B cell (primary cell): ENCODE measurements around the gene OR1Q1. TPM values are rescaled to one million over a fixed set of nuclear protein-coding genes. Genes with fewer than 3 reads are reported as not detected.

Experiments
- ATAC-seq: fragments of 200-7000 bp; cut with Tn5 transposase; one replicate; pipeline ENCODE4 v1.10.0; 2021; ENCODE audit warnings: low read depth, mild to moderate bottlenecking, moderate number of reproducible peaks, moderate library complexity
- CTCF ChIA-PET: fragments of 350-600 bp; sonication (Branson Sonifier 250); formaldehyde crosslinking; loops from one replicate; lab custom pipeline; 2021; ENCODE audit warnings: antibody characterized with exemption, inconsistent platforms; lab: Charles Lee
- POLR2A ChIA-PET: fragments of 350-600 bp; sonication (Branson Sonifier 250); formaldehyde crosslinking; loops from one replicate; lab custom pipeline; 2021; ENCODE audit warnings: antibody characterized with exemption; lab: Charles Lee
- DNase-seq: peaks from one replicate; pipeline ENCODE4 v3.0.0; 2013
- H2AFZ ChIP-seq: 2 replicates; pipeline ENCODE4 v1.6.1; 2012; ENCODE audit warnings: mild to moderate bottlenecking, low read depth, low read length; ENCODE audit not compliant: insufficient read depth, poor library complexity, severe bottlenecking
- H3K27ac ChIP-seq, 2 donors: 1 replicate in 1 of 2; 2 replicates in 1 of 2; pipeline ENCODE4 v1.5.1; 2012 to 2013; ENCODE audit warnings: low read length in 2 of 2, mild to moderate bottlenecking in 2 of 2, moderate library complexity in 1 of 2
- H3K27me3 ChIP-seq, 4 experiments: fragments of 200-600 bp in 1 of 4; sonication (generic) in 1 of 4; replicated peaks in 1 of 4; 1 replicate in 2 of 4; 2 replicates in 2 of 4; pipeline versions ENCODE4 v1.6.1 to v1.7.0; 2013 to 2016; ENCODE audit warnings: low read length in 3 of 4, mild to moderate bottlenecking in 2 of 4, mixed read lengths in 1 of 4, moderate library complexity in 1 of 4; ENCODE audit not compliant: insufficient read depth in 4 of 4, control insufficient read depth in 3 of 4; ENCODE audit errors: control extremely low read depth in 1 of 4
- H3K36me3 ChIP-seq, 2 experiments: replicated peaks in 1 of 2; 1 replicate in 1 of 2; 2 replicates in 1 of 2; pipeline versions ENCODE4 v1.6.1 to v1.7.1; 2013; ENCODE audit warnings: low read length in 1 of 2; ENCODE audit not compliant: insufficient read depth in 2 of 2, control insufficient read depth in 1 of 2; ENCODE audit errors: control extremely low read depth in 1 of 2, extremely low read depth in 1 of 2
- H3K4me1 ChIP-seq, 2 donors: fragments of 200-600 bp in 1 of 2; sonication (generic) in 1 of 2; 1 replicate in 1 of 2; 2 replicates in 1 of 2; pipeline versions ENCODE4 v1.5.1 to v1.6.1; 2013 to 2017; ENCODE audit warnings: low read length in 2 of 2; ENCODE audit not compliant: control insufficient read depth in 2 of 2, insufficient read depth in 2 of 2
- H3K4me2 ChIP-seq: replicated peaks from 2 replicates; pipeline ENCODE3; 2012; ENCODE audit warnings: mild to moderate bottlenecking, low read depth, low read length; ENCODE audit not compliant: poor library complexity, severe bottlenecking
- H3K4me3 ChIP-seq, 5 experiments: fragments of 200-600 bp in 1 of 5; sonication (generic) in 1 of 5; 1 replicate in 3 of 5; 2 replicates in 2 of 5; pipeline versions ENCODE4 v1.5.1 to v1.7.0; 2011 to 2016; ENCODE audit warnings: low read length in 4 of 5, mild to moderate bottlenecking in 4 of 5, low read depth in 2 of 5, control low read depth in 1 of 5, moderate library complexity in 1 of 5; ENCODE audit not compliant: insufficient read depth in 1 of 5; ENCODE audit errors: control extremely low read depth in 1 of 5, extremely low read depth in 1 of 5
- H3K79me2 ChIP-seq: fragments of 200-600 bp; sonication (generic); one replicate; pipeline ENCODE4 v1.6.0; 2016; ENCODE audit warnings: low read length; ENCODE audit not compliant: control insufficient read depth, insufficient read depth
- H3K9ac ChIP-seq: fragments of 200-600 bp; sonication (generic); 2 replicates; pipeline ENCODE4 v1.6.1; 2017; ENCODE audit warnings: mild to moderate bottlenecking, low read length, moderate library complexity
- H3K9me3 ChIP-seq, 3 donors: one replicate each; pipeline versions ENCODE4 v1.6.1 to v1.7.1; 2013; ENCODE audit warnings: low read length in 2 of 3; ENCODE audit not compliant: control insufficient read depth in 2 of 3, insufficient read depth in 1 of 3; ENCODE audit errors: control extremely low read depth in 1 of 3
- H4K20me1 ChIP-seq: 2 replicates; pipeline ENCODE4 v1.6.0; 2012; ENCODE audit warnings: mild to moderate bottlenecking, low read length; ENCODE audit not compliant: insufficient read depth, control insufficient read depth, poor library complexity, severe bottlenecking
- H3K27ac Mint-ChIP-seq: one replicate; pipeline ENCODE4 v1.8.0; 2021; ENCODE audit warnings: mixed read lengths
- H3K27me3 Mint-ChIP-seq: one replicate; pipeline ENCODE4 v1.8.0; 2021; ENCODE audit warnings: mixed read lengths
- H3K4me1 Mint-ChIP-seq: one replicate; pipeline ENCODE4 v1.8.0; 2021; ENCODE audit warnings: mixed read lengths
- H3K4me3 Mint-ChIP-seq: one replicate; pipeline ENCODE4 v1.8.0; 2021; ENCODE audit warnings: mixed read lengths
- H3K9me3 Mint-ChIP-seq: one replicate; pipeline ENCODE4 v1.8.0; 2022; ENCODE audit warnings: mixed read lengths; ENCODE audit not compliant: insufficient read depth
- CTCF ChIP-seq: fragments of 200-600 bp; IDR thresholded peaks from one replicate; pipeline ENCODE4 v1.8.0; 2022; ENCODE audit warnings: antibody characterized with exemption, mild to moderate bottlenecking
- EZH2 ChIP-seq: IDR thresholded peaks from 2 replicates; pipeline ENCODE4 v1.6.1; 2012; ENCODE audit warnings: borderline replicate concordance, low read depth, mild to moderate bottlenecking, moderate library complexity, low read length; ENCODE audit not compliant: insufficient read depth, poor library complexity, severe bottlenecking
- WGBS: methylation state at CpG from one replicate; pipeline ENCODE4 v1.1.5; 2013; ENCODE audit warnings: missing lambda C conversion rate; ENCODE audit not compliant: insufficient coverage; 5-methylcytosine and 5-hydroxymethylcytosine counted together
- intact Hi-C: fragments of 100-400 bp; cut with micrococcal nuclease; formaldehyde crosslinking; loops from one replicate; pipeline ENCODE4 v1.10.0; 2022
- polyA plus RNA-seq: library from polyadenylated mRNA; depleted of rRNA; stranded (reverse); fragments of >200 nt; gene quantifications from 2 replicates; pipeline ENCODE4 v1.2.3, GENCODE V29; 2012
- total RNA-seq, 2 donors: library from RNA; stranded (reverse); fragments of 120-200 nt in 1 of 2; gene quantifications; 1 replicate in 1 of 2; 2 replicates in 1 of 2; pipeline versions ENCODE4 v1.2.3 to v1.2.4, GENCODE V29; 2013 to 2022

Gene OR1Q1
- total and polyA plus RNA-seq, 2 donors (not counting 1 experiment from before 2014, with no cell fraction given), result not detected

DNA sequence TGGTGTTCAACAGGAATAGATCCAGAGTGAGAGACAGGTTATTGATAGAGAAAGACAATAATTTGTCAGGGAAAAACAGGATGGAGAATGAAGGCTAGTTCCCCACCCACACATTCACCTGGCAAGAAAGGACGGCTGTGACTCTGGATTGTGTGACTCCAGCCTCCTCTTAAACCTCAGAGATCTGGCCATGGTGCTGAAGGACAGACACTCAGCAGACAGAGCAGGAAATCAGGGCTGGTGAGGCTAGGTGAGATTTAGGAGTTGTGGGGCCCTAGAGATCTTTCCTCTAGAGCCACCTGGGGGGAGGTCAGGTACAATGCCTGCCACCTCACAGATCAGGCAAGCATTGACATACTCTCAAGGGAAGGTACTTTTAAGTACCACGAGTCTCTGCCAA lies 27.7 kb downstream of the OR1Q1 start:
- H3K9ac ChIP-seq, result no peak overlapping the region
- no peaks in the 10 kb centered on the region for H3K4me1 Mint-ChIP-seq
- ChIA-PET POLR2A (no interaction called here), CTCF (no interaction called here)
- no peak overlapping the region for H3K27ac ChIP-seq
- no peak overlapping the region for H3K4me3 ChIP-seq
- no peak overlapping the region for H2AFZ ChIP-seq
- WGBS, result no CpG with 5 or more reads among the region's 2 CpGs
- intact Hi-C loops, result no loop called here
- no peaks in the 10 kb centered on the region for H3K36me3 ChIP-seq
- no peaks in the 10 kb centered on the region for H3K79me2 ChIP-seq
- peaks cover 0 to 17% (median 0%) of the 10 kb centered on the region in 3 donors for H3K9me3 ChIP-seq
- H3K27me3 Mint-ChIP-seq, result peaks cover 34% of the 10 kb centered on the region
- no peak for TF ChIP-seq EZH2
- TF ChIP-seq CTCF, result no peak
- ATAC-seq (no peak), DNase-seq (no peak)
- H3K4me2 ChIP-seq, result no peak overlapping the region
- H3K27me3 ChIP-seq, result peaks cover 0 to 8% (median 2%) of the 10 kb centered on the region in 4 experiments
- H4K20me1 ChIP-seq, result no peaks in the 10 kb centered on the region
- H3K4me1 ChIP-seq, result no peaks in the 10 kb centered on the region
- no peak overlapping the region for H3K4me3 Mint-ChIP-seq
- no peak overlapping the region for H3K27ac Mint-ChIP-seq
- H3K9me3 Mint-ChIP-seq, result peaks cover 4% of the 10 kb centered on the region

- ChIA-PET POLR2A (no interaction called here), CTCF (no interaction called here)
- Mint-ChIP-seq H3K4me3 (no peak overlapping the region), H3K4me1 (no peaks in the 10 kb centered on the region), H3K27me3 (peaks cover 19% of the 10 kb centered on the region), H3K9me3 (no peaks in the 10 kb centered on the region), H3K27ac (no peak overlapping the region)
- Histone ChIP-seq H3K9ac (no peak overlapping the region), H3K4me2 (no peak overlapping the region), H3K79me2 (no peaks in the 10 kb centered on the region), H4K20me1 (no peaks in the 10 kb centered on the region), H3K27ac (no peak overlapping the region), H3K27me3 (no peaks in the 10 kb centered on the region), H3K4me1 (no peaks in the 10 kb centered on the region), H3K9me3 (no peaks in the 10 kb centered on the region), H3K36me3 (no peaks in the 10 kb centered on the region), H2AFZ (no peak overlapping the region), H3K4me3 (no peak overlapping the region)
- TF ChIP-seq CTCF (no peak), EZH2 (no peak)
- intact Hi-C loops, result no loop called here
- ATAC-seq (no peak), DNase-seq (no peak)
- 42% methylated on average over 1 of the region's 1 CpG for WGBS
These were observed 41.8 kb downstream of the OR1Q1 start for GRCh38 chr9:122656378-122656777.
